SK-N-SH treated with all-trans-retinoic acid at 6 μM for 48 hours (cell line): Measurements from ENCODE around the gene BRD7.
A peak's percentile ranks its signal among the peaks of the same experiment; 100 is the strongest.

Experiments
- ATAC-seq: fragments of 200-7000 bp; cut with Tn5 transposase; 3 replicates; pipeline ENCODE4 v1.9.1; 2020; ENCODE audit warnings: mild to moderate bottlenecking, moderate library complexity
- ARNTL ChIP-seq: fragments of 450-650 bp; formaldehyde crosslinking; IDR thresholded peaks from 2 replicates; pipeline ENCODE4 v1.5.0; 2020; ENCODE audit warnings: low read depth, mild to moderate bottlenecking, moderate library complexity, borderline replicate concordance
- BACH2 ChIP-seq: fragments of 250-450 bp; sonication (Bioruptor Pico); IDR thresholded peaks from 2 replicates; pipeline ENCODE4 v1.9.0; 2021; ENCODE audit warnings: mild to moderate bottlenecking, borderline replicate concordance
- CREB5 ChIP-seq: fragments of 250-450 bp; sonication (Bioruptor Pico); IDR thresholded peaks from 2 replicates; pipeline ENCODE4 v1.5.1; 2020; ENCODE audit warnings: low read depth, mild to moderate bottlenecking, moderate library complexity
- CSDC2 ChIP-seq: fragments of 250-450 bp; sonication (Bioruptor Pico); IDR thresholded peaks from 2 replicates; pipeline ENCODE4 v1.5.0; 2020; ENCODE audit warnings: mild to moderate bottlenecking, moderate library complexity
- CSRNP3 ChIP-seq: fragments of 250-450 bp; sonication (Bioruptor Pico); IDR thresholded peaks from 2 replicates; pipeline ENCODE4 v1.5.1; 2021; ENCODE audit warnings: mild to moderate bottlenecking, moderate library complexity
- ESRRG ChIP-seq: fragments of 250-450 bp; sonication (Bioruptor Pico); IDR thresholded peaks from 2 replicates; pipeline ENCODE4 v1.6.1; 2021; ENCODE audit warnings: mild to moderate bottlenecking
- GLIS3 ChIP-seq: fragments of 250-450 bp; sonication (Bioruptor Pico); IDR thresholded peaks from 2 replicates; pipeline ENCODE4 v1.5.0; 2020; ENCODE audit warnings: mild to moderate bottlenecking, moderate library complexity
- ISL1 ChIP-seq: fragments of 250-450 bp; sonication (Bioruptor Pico); IDR thresholded peaks from 2 replicates; pipeline ENCODE4 v2.1.2; 2022; ENCODE audit warnings: mild to moderate bottlenecking, moderate library complexity
- OSR1 ChIP-seq: fragments of 250-450 bp; sonication (Bioruptor Pico); IDR thresholded peaks from 2 replicates; pipeline ENCODE4 v1.8.0; 2022; ENCODE audit warnings: moderate library complexity, mild to moderate bottlenecking, inconsistent platforms
- PATZ1 ChIP-seq: fragments of 250-450 bp; sonication (Bioruptor Pico); IDR thresholded peaks from 2 replicates; pipeline ENCODE4 v1.8.0; 2020; ENCODE audit warnings: mild to moderate bottlenecking, moderate library complexity, borderline replicate concordance
- POU6F1 ChIP-seq: fragments of 250-450 bp; sonication (Bioruptor Pico); IDR thresholded peaks from 2 replicates; pipeline ENCODE4 v1.8.0; 2021; ENCODE audit warnings: low read depth, mild to moderate bottlenecking, moderate library complexity, borderline replicate concordance
- PPARA ChIP-seq: fragments of 250-450 bp; sonication (Bioruptor Pico); IDR thresholded peaks from 2 replicates; pipeline ENCODE4 v1.5.0; 2020; ENCODE audit warnings: mild to moderate bottlenecking, borderline replicate concordance
- RARB ChIP-seq: fragments of 250-450 bp; sonication (Bioruptor Pico); IDR thresholded peaks from 2 replicates; pipeline ENCODE4 v1.8.0; 2021; ENCODE audit warnings: mild to moderate bottlenecking, moderate library complexity
- SNAI2 ChIP-seq: fragments of 250-450 bp; sonication (Bioruptor Pico); IDR thresholded peaks from 2 replicates; pipeline ENCODE4 v1.5.0; 2020; ENCODE audit warnings: mild to moderate bottlenecking, moderate library complexity
- TCF4 ChIP-seq: fragments of 250-450 bp; sonication (Bioruptor Pico); IDR thresholded peaks from 2 replicates; pipeline ENCODE4 v1.8.0; 2021; ENCODE audit warnings: mild to moderate bottlenecking, moderate library complexity, borderline replicate concordance
- ZC3H10 ChIP-seq: fragments of 250-450 bp; sonication (Bioruptor Pico); IDR thresholded peaks from 2 replicates; pipeline ENCODE4 v1.5.1; 2021; ENCODE audit warnings: mild to moderate bottlenecking, moderate library complexity
- ZFP3 ChIP-seq: fragments of 250-450 bp; sonication (Bioruptor Pico); IDR thresholded peaks from 2 replicates; pipeline ENCODE4 v1.5.0; 2020; ENCODE audit warnings: mild to moderate bottlenecking, moderate library complexity
- ZFP30 ChIP-seq: fragments of 450-650 bp; formaldehyde crosslinking; IDR thresholded peaks from 2 replicates; pipeline ENCODE4 v1.5.0; 2022; ENCODE audit warnings: mild to moderate bottlenecking, moderate library complexity
- ZNF565 ChIP-seq: fragments of 450-650 bp; formaldehyde crosslinking; conservative IDR thresholded peaks from 2 replicates; pipeline ENCODE4 v1.5.0; 2020; ENCODE audit warnings: low read depth, mild to moderate bottlenecking, moderate library complexity
- ZNF70 ChIP-seq: fragments of 450-650 bp; formaldehyde crosslinking; IDR thresholded peaks from 2 replicates; pipeline ENCODE4 v1.5.0; 2020; ENCODE audit warnings: mild to moderate bottlenecking, moderate library complexity
- ZNF8 ChIP-seq: fragments of 450-650 bp; formaldehyde crosslinking; IDR thresholded peaks from 2 replicates; pipeline ENCODE4 v1.5.0; 2020; ENCODE audit warnings: mild to moderate bottlenecking, moderate library complexity

Gene BRD7

GRCh38 chr16:50315346-50315997 is 53.3 kb downstream of the BRD7 start:
- ATAC-seq = peak; percentile 16; the same call in 1 of the 3 replicates
- TF ChIP-seq CSRNP3 (CRISPR knock-in tag) = no peak
- no peak for TF ChIP-seq PATZ1 (CRISPR knock-in tag)
- TF ChIP-seq PPARA (CRISPR knock-in tag) = no peak
- no peak for TF ChIP-seq ZNF8 (CRISPR knock-in tag)
- TF ChIP-seq ISL1 (CRISPR knock-in tag) = no peak
- TF ChIP-seq ZC3H10 (CRISPR knock-in tag) = no peak
- TF ChIP-seq BACH2 (CRISPR knock-in tag) = no peak
- TF ChIP-seq POU6F1 (CRISPR knock-in tag) = no peak
- no peak for TF ChIP-seq ARNTL (CRISPR knock-in tag)
- no peak for TF ChIP-seq OSR1 (CRISPR knock-in tag)
- TF ChIP-seq ZFP30 = no peak
- TF ChIP-seq ZNF565 (CRISPR knock-in tag) = no peak
- TF ChIP-seq ESRRG (CRISPR knock-in tag) = no peak
- no peak for TF ChIP-seq ZNF70 (CRISPR knock-in tag)
- no peak for TF ChIP-seq TCF4
- TF ChIP-seq SNAI2 = no peak
- no peak for TF ChIP-seq RARB (CRISPR knock-in tag)

- no peak for TF ChIP-seq ESRRG (CRISPR knock-in tag)
- no peak for TF ChIP-seq CREB5 (CRISPR knock-in tag)
- TF ChIP-seq ZNF565 (CRISPR knock-in tag) = no peak
- TF ChIP-seq OSR1 (CRISPR knock-in tag) = no peak
- no peak for TF ChIP-seq TCF4
- TF ChIP-seq ZFP3 (CRISPR knock-in tag) = no peak
- TF ChIP-seq PPARA (CRISPR knock-in tag) = no peak
Observed at GRCh38 chr16:50314665-50315064, 54.1 kb downstream of the BRD7 start.

GRCh38 chr16:50313596-50314478 is 55.0 kb downstream of the BRD7 start:
- ATAC-seq = no peak
- no peak for TF ChIP-seq ISL1 (CRISPR knock-in tag)
- no peak for TF ChIP-seq CREB5 (CRISPR knock-in tag)
- TF ChIP-seq ARNTL (CRISPR knock-in tag) = no peak
- no peak for TF ChIP-seq PPARA (CRISPR knock-in tag)
- TF ChIP-seq TCF4 = no peak
- no peak for TF ChIP-seq OSR1 (CRISPR knock-in tag)
- TF ChIP-seq ZNF565 (CRISPR knock-in tag) = no peak
- TF ChIP-seq CSDC2 (CRISPR knock-in tag) = no peak
- TF ChIP-seq BACH2 (CRISPR knock-in tag) = no peak
- TF ChIP-seq GLIS3 (CRISPR knock-in tag) = no peak
- no peak for TF ChIP-seq ZFP30
- no peak for TF ChIP-seq ZFP3 (CRISPR knock-in tag)
- TF ChIP-seq, all 23 proteins: peak for 0

More at GRCh38 chr16:50314665-50315064, 54.1 kb downstream of the BRD7 start:
- no peak for ATAC-seq
